K562 (cell line): ENCODE measurements around the gene PCDHA9. TPM values are rescaled to one million over a fixed set of nuclear protein-coding genes. Genes with fewer than 3 reads are reported as not detected.
"Not testable (repeated sequence)": the region's sequence is repeated elsewhere in the genome, so short reads cannot be mapped to it uniquely, and the experiment has no call there.

Source experiments
- ATAC-seq: fragments of 200-7000 bp; cut with Tn5 transposase; 3 replicates; pipeline ENCODE4 v1.9.1; 2020; ENCODE audit warnings: moderate library complexity
- BruUV-seq: library from RNA; stranded (reverse); fragments of 400-500 nt; replicated peaks from 2 replicates; lab custom pipeline; 2021; lab: Mats Ljungman, UMichigan
- CTCF ChIA-PET: fragments of 300-600 bp; formaldehyde crosslinking; extraction: SDS; loops from one replicate; lab custom pipeline; 2021; ENCODE audit warnings: low intra/inter-chr PET ratio; lab: Yijun Ruan, JAX
- POLR2A ChIA-PET: fragments of 300-600, 350-650 bp; sonication (Branson Sonifier 250); formaldehyde crosslinking; extraction: SDS; loops from one replicate; lab custom pipeline; 2021; ENCODE audit warnings: antibody characterized with exemption, inconsistent platforms; lab: Yijun Ruan, JAX
- DNase-seq, 4 experiments: peaks; one replicate each; pipeline versions ENCODE4 v3.0.0 to v3.0.0-alpha.2; 2011 to 2018; ENCODE audit warnings: low spot score in 3 of 4, mixed read lengths in 3 of 4; ENCODE audit errors: extremely low read depth in 1 of 4
- FAIRE-seq: peaks from 2 replicates; lab custom pipeline; 2011; peaks lifted over from hg19 to GRCh38; lab: Jason Lieb, UNC
- H2AFZ ChIP-seq: 2 replicates; pipeline ENCODE4 v1.6.0; 2011; ENCODE audit warnings: low read depth, low read length, control low read depth, inconsistent platforms
- H3K27ac ChIP-seq: fragments of 200-600 bp; 3 replicates; pipeline ENCODE4 v1.8.0; 2011; ENCODE audit warnings: low read depth, mild to moderate bottlenecking, control low read depth, inconsistent platforms, low read length, moderate library complexity, mixed read lengths; ENCODE audit errors: extremely low read depth
- H3K27me3 ChIP-seq, 2 experiments: fragments of 300-600 bp in 1 of 2; 2 replicates in 1 of 2; 3 replicates in 1 of 2; pipeline versions ENCODE4 v1.6.0 to v1.8.0; 2011; ENCODE audit warnings: inconsistent platforms in 2 of 2, low read length in 2 of 2, mild to moderate bottlenecking in 1 of 2, mixed read lengths in 1 of 2, moderate library complexity in 1 of 2; ENCODE audit not compliant: control insufficient read depth in 2 of 2, insufficient read depth in 2 of 2
- H3K36me3 ChIP-seq: fragments of 300-600 bp; 3 replicates; pipeline ENCODE4 v1.8.0; 2011; ENCODE audit warnings: mild to moderate bottlenecking, low read length, inconsistent platforms; ENCODE audit not compliant: control insufficient read depth, insufficient read depth
- H3K4me1 ChIP-seq, 2 experiments: fragments of 200-600 bp in 1 of 2; replicated peaks in 1 of 2; 2 replicates in 1 of 2; 3 replicates in 1 of 2; pipeline versions ENCODE4 v1.5.1 to v1.8.0; 2011; ENCODE audit warnings: inconsistent platforms in 2 of 2, low read length in 2 of 2, mild to moderate bottlenecking in 1 of 2, mixed read lengths in 1 of 2, moderate library complexity in 1 of 2; ENCODE audit not compliant: control insufficient read depth in 2 of 2, insufficient read depth in 2 of 2
- H3K4me2 ChIP-seq: 2 replicates; pipeline ENCODE4 v1.6.1; 2011; ENCODE audit warnings: low read length, control low read depth, inconsistent platforms, mixed read lengths; ENCODE audit not compliant: insufficient read depth
- H3K4me3 ChIP-seq: fragments of 200-600 bp; sonication (generic), shearing (Covaris generic); 2 replicates; pipeline ENCODE4 v1.5.1; 2016; ENCODE audit warnings: control low read depth, inconsistent platforms
- H3K79me2 ChIP-seq: fragments of 200-600 bp; 3 replicates; pipeline ENCODE4 v1.8.0; 2011; ENCODE audit warnings: low read length, inconsistent platforms; ENCODE audit not compliant: control insufficient read depth, insufficient read depth
- H3K9ac ChIP-seq, 2 experiments: 2 replicates each; pipeline versions ENCODE4 v1.6.0 to v1.6.1; 2011; ENCODE audit warnings: low read depth in 2 of 2, low read length in 2 of 2, control low read depth in 1 of 2, inconsistent platforms in 1 of 2, mild to moderate bottlenecking in 1 of 2, mixed read lengths in 1 of 2; ENCODE audit not compliant: insufficient read depth in 1 of 2
- H3K9me1 ChIP-seq: one replicate; pipeline ENCODE4 v1.6.0; 2011; ENCODE audit warnings: inconsistent platforms, mild to moderate bottlenecking, low read length, moderate library complexity; ENCODE audit not compliant: control insufficient read depth, insufficient read depth
- H3K9me3 ChIP-seq: replicated peaks from 2 replicates; pipeline ENCODE4 v1.5.1; 2011; ENCODE audit warnings: low read depth, low read length, inconsistent platforms; ENCODE audit not compliant: control insufficient read depth, insufficient read depth
- H4K20me1 ChIP-seq: replicated peaks from 2 replicates; pipeline ENCODE4 v1.6.1; 2011; ENCODE audit warnings: low read length, inconsistent platforms, mixed read lengths; ENCODE audit not compliant: control insufficient read depth, insufficient read depth
- FOXM1 ChIP-seq, 2 experiments: fragments of 450-650 bp in 1 of 2; sonication (generic) in 1 of 2; formaldehyde crosslinking in 1 of 2; IDR thresholded peaks; 2 replicates each; pipeline versions ENCODE4 v1.6.1 to v1.9.0; 2017 to 2022; ENCODE audit warnings: low read depth in 2 of 2, mild to moderate bottlenecking in 2 of 2, missing genetic modification reagents in 1 of 2, moderate library complexity in 1 of 2
- TAF9B ChIP-seq: fragments of 450-650 bp; IDR thresholded peaks from 2 replicates; pipeline ENCODE4 v1.6.1; 2018; ENCODE audit warnings: mild to moderate bottlenecking; ENCODE audit not compliant: partially characterized antibody
- ZBED1 ChIP-seq: IDR thresholded peaks from 2 replicates; pipeline ENCODE4 v1.6.1; 2014
- ZC3H8 ChIP-seq: fragments of 450-650 bp; IDR thresholded peaks from 2 replicates; pipeline ENCODE4 v1.6.1; 2017
- ZNF316 ChIP-seq: fragments of 450-650 bp; IDR thresholded peaks from 2 replicates; pipeline ENCODE4 v1.6.1; 2016
- WGBS: fragments of 100-300 bp; shearing (Covaris generic); methylation state at CpG from one replicate; pipeline ENCODE4 v1.1.6; 2016; ENCODE audit warnings: low coverage, mixed read lengths; ENCODE audit not compliant: insufficient coverage; ENCODE audit errors: missing lambda C conversion rate; 5-methylcytosine and 5-hydroxymethylcytosine counted together
- in situ Hi-C: fragments of 300-500 bp; cut with MboI; formaldehyde crosslinking; loops from 4 replicates; pipeline ENCODE4 v1.15.0; 2018; ENCODE audit warnings: inconsistent platforms, mixed read lengths
- intact Hi-C: fragments of 100-400 bp; cut with micrococcal nuclease; formaldehyde crosslinking; loops from 2 replicates; pipeline ENCODE4 v1.14.2; 2022
- polyA plus RNA-seq, 8 experiments: library from polyadenylated mRNA; depleted of rRNA in 4 of 8; stranded (reverse) in 5 of 8; unstranded in 3 of 8; fragments of >200 nt; fragmentation: Nextera tagmentation in 2 of 8; fragmentation: Illumina TruSeq in 1 of 8; extraction: Ambion mirVana in 2 of 8; extraction: Trizol in 1 of 8; gene quantifications; 2 replicates each; pipeline versions ENCODE4 v1.2.1 to v1.2.3, GENCODE V29; 2011 to 2014; ENCODE audit warnings: inconsistent platforms in 1 of 8, missing spikeins in 1 of 8
- total RNA-seq, 7 experiments: library from RNA; depleted of rRNA in 6 of 7; stranded (reverse); fragments of >200 nt in 6 of 7; fragmentation: Illumina TruSeq in 2 of 7; extraction: Trizol in 2 of 7; gene quantifications; 2 replicates each; pipeline versions ENCODE4 v1.2.1 to v1.2.3, GENCODE V29; 2011 to 2021; ENCODE audit warnings: low replicate concordance in 1 of 7
- TF ChIP-seq, protein P1 (sequence below): fragments of 450-650 bp; IDR thresholded peaks from 2 replicates; pipeline ENCODE4 v1.6.1; 2017; ENCODE audit warnings: mild to moderate bottlenecking, moderate library complexity
- TF ChIP-seq, protein P2 (sequence below), 3 experiments: IDR thresholded peaks in 2 of 3; conservative IDR thresholded peaks in 1 of 3; 2 replicates each; pipeline ENCODE4 v1.5.1; 2011 to 2012; ENCODE audit warnings: low read length in 3 of 3, mild to moderate bottlenecking in 3 of 3, control low read depth in 2 of 3, improper control_type of control experiment in 1 of 3, inconsistent platforms in 1 of 3, low read depth in 1 of 3, mixed read lengths in 1 of 3, moderate library complexity in 1 of 3; ENCODE audit not compliant: insufficient read depth in 2 of 3

Gene PCDHA9
- total and polyA plus RNA-seq, 9 of the 15 experiments (the other 6 are each of a cell fraction or from before 2014, with no cell fraction given) = not detected

DNA sequence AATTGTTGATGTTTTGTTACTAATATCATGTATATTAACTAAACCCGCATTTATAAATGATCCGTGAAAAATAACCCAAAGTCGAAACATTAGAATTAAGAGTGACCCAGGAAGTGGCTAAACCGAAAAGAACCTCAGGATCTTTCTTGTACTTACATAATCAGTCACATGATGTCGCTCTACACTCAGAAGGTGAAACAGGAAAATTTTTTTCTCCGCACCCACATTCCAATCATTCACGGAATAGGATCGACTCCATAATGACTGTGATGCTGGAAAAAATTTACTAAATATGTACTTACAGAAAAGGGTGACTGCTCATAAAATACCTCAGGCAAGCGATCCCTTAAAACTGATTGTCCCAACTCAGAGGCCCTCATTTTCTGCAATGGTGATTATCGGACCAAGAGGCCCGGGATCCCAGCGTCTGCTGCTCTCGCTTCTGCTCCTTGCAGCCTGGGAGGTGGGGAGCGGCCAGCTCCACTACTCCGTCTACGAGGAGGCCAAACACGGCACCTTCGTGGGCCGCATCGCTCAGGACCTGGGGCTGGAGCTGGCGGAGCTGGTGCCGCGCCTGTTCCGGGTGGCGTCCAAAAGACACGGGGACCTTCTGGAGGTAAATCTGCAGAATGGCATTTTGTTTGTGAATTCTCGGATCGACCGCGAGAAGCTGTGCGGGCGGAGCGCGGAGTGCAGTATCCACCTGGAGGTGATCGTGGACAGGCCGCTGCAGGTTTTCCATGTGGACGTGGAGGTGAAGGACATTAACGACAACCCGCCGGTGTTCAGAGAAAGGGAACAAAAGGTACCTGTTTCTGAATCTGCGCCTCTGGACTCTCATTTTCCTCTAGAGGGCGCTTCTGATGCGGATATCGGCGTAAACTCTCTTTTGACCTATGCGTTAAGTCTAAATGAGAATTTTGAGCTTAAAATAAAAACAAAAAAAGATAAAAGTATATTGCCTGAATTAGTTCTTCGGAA is 27.2 kb downstream of the PCDHA9 start, which contains the start of gene PCDHA12 (continued):
- TF ChIP-seq FOXM1 (IDR thresholded peaks at IDR 0.05; ENCODE audit: low read depth) = no peak
- no peak for TF ChIP-seq FOXM1 (CRISPR knock-in tag; IDR thresholded peaks at IDR 0.05; ENCODE audit: low read depth)
- no peak for TF ChIP-seq ZC3H8
- no peak for TF ChIP-seq TAF9B
- TF ChIP-seq, protein P1, sequence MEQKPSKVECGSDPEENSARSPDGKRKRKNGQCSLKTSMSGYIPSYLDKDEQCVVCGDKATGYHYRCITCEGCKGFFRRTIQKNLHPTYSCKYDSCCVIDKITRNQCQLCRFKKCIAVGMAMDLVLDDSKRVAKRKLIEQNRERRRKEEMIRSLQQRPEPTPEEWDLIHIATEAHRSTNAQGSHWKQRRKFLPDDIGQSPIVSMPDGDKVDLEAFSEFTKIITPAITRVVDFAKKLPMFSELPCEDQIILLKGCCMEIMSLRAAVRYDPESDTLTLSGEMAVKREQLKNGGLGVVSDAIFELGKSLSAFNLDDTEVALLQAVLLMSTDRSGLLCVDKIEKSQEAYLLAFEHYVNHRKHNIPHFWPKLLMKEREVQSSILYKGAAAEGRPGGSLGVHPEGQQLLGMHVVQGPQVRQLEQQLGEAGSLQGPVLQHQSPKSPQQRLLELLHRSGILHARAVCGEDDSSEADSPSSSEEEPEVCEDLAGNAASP = no peak
- TF ChIP-seq ZNF316 = no peak
- TF ChIP-seq, protein P2, sequence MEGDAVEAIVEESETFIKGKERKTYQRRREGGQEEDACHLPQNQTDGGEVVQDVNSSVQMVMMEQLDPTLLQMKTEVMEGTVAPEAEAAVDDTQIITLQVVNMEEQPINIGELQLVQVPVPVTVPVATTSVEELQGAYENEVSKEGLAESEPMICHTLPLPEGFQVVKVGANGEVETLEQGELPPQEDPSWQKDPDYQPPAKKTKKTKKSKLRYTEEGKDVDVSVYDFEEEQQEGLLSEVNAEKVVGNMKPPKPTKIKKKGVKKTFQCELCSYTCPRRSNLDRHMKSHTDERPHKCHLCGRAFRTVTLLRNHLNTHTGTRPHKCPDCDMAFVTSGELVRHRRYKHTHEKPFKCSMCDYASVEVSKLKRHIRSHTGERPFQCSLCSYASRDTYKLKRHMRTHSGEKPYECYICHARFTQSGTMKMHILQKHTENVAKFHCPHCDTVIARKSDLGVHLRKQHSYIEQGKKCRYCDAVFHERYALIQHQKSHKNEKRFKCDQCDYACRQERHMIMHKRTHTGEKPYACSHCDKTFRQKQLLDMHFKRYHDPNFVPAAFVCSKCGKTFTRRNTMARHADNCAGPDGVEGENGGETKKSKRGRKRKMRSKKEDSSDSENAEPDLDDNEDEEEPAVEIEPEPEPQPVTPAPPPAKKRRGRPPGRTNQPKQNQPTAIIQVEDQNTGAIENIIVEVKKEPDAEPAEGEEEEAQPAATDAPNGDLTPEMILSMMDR (IDR thresholded peaks at IDR 0.05 in 2 of 3, conservative IDR thresholded peaks at IDR 0.05 in 1 of 3; ENCODE audit: insufficient read depth in 2 of 3, low read depth in 1 of 3, low read length in 3 of 3) = 0 out of 6 replicates have a peak, but pooled peaks of 1 of the 3 experiments have one; percentile 21
- no peak for TF ChIP-seq ZBED1

DNA sequence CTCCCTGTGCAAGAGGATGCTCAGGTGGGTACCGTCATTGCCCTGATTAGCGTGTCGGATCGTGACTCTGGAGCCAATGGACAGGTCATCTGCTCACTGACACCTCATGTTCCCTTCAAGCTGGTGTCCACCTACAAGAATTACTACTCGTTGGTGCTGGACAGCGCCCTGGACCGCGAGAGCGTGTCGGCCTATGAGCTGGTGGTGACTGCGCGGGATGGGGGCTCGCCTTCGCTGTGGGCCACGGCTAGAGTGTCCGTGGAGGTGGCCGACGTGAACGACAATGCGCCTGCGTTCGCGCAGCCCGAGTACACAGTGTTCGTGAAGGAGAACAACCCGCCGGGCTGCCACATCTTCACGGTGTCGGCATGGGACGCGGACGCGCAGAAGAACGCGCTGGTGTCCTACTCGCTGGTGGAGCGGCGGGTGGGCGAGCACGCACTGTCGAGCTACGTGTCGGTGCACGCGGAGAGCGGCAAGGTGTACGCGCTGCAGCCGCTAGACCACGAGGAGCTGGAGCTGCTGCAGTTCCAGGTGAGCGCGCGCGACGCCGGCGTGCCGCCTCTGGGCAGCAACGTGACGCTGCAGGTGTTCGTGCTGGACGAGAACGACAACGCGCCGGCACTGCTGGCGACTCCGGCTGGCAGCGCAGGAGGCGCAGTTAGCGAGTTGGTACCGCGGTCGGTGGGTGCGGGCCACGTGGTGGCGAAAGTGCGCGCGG is 28.5 kb downstream of the PCDHA9 start:
- in situ Hi-C loops, BruUV-seq, H2AFZ ChIP-seq, H3K4me3 ChIP-seq, H3K9me1 ChIP-seq, ATAC-seq, H3K9me3 ChIP-seq, intact Hi-C loops, H3K9ac ChIP-seq, H3K79me2 ChIP-seq, FAIRE-seq, CTCF ChIA-PET, DNase-seq, H3K27ac ChIP-seq, H3K4me1 ChIP-seq, POLR2A ChIA-PET, H3K27me3 ChIP-seq, H3K4me2 ChIP-seq, H3K36me3 ChIP-seq, H4K20me1 ChIP-seq: not testable (repeated sequence)
- WGBS = 46% methylated on average over 55 of the region's 80 CpGs
